Lower leg skin (tissue), 4 donors: ENCODE measurements around the gene PNMA8B. TPM values are rescaled to one million over a fixed set of nuclear protein-coding genes. Genes with fewer than 3 reads are reported as not detected.
"Not testable (repeated sequence)": the region's sequence is repeated elsewhere in the genome, so short reads cannot be mapped to it uniquely, and the experiment has no call there.

Source experiments
- DNase-seq, 2 donors: peaks; one replicate each; pipeline ENCODE4 v3.0.0-alpha.2; 2019; ENCODE audit warnings: low spot score in 2 of 2
- H3K4me3 ChIP-seq: fragments of 200-600 bp; sonication (generic); 2 replicates; pipeline ENCODE4 v1.5.1; 2017; ENCODE audit warnings: mild to moderate bottlenecking, low read depth; ENCODE audit not compliant: poor library complexity, severe bottlenecking
- CTCF ChIP-seq, 3 donors: fragments of 450-650 bp; IDR thresholded peaks; one replicate each; pipeline ENCODE4 v1.5.1; 2016; ENCODE audit warnings: antibody characterized with exemption in 3 of 3, mild to moderate bottlenecking in 3 of 3, moderate library complexity in 2 of 3
- POLR2A ChIP-seq, 2 donors: fragments of 450-650 bp; IDR thresholded peaks; one replicate each; pipeline ENCODE4 v1.6.1; 2016 to 2017; ENCODE audit warnings: antibody characterized with exemption in 2 of 2, mild to moderate bottlenecking in 1 of 2, moderate library complexity in 1 of 2
- WGBS, 2 donors: methylation state at CpG; one replicate each; pipeline ENCODE4 v1.1.5; 2018; 5-methylcytosine and 5-hydroxymethylcytosine counted together
- intact Hi-C: fragments of 100-400 bp; cut with DNase I; formaldehyde crosslinking; loops from one replicate; pipeline ENCODE4 v1.15.0; 2023; ENCODE audit warnings: low total_unique reads
- total RNA-seq, 4 donors: library from RNA; depleted of rRNA; stranded (reverse); fragments of >200 nt; gene quantifications; one replicate each; pipeline ENCODE4 v1.1.0, GENCODE V29; 2016

The PNMA8B gene
- total RNA-seq, 4 donors from 2014 or later, result 2.0 to 5.8 (median 2.8) TPM

GRCh38 chr19:46524308-46524707 lies 28.6 kb upstream of the PNMA8B start:
- WGBS, 2 donors, result 95 to 98% methylated on average over 2 of the region's 2 CpGs
- intact Hi-C loops, result no loop called here
- DNase-seq, result no peak
- H3K4me3 ChIP-seq, result no peak overlapping the region
- TF ChIP-seq POLR2A (IDR thresholded peaks at IDR 0.05) (no peak), CTCF (IDR thresholded peaks at IDR 0.05) (no peak)

GRCh38 chr19:46522988-46523387 lies 27.3 kb upstream of the PNMA8B start:
- H3K4me3 ChIP-seq, intact Hi-C loops, DNase-seq: not testable (repeated sequence)
- WGBS, 2 donors, result 70 to 72% methylated on average over 4 of the region's 4 CpGs

GRCh38 chr19:46521241-46521868 lies 25.7 kb upstream of the PNMA8B start:
- WGBS, 2 donors, result 74 to 83% methylated on average over 14 of the region's 14 CpGs
- DNase-seq, result no peak
- TF ChIP-seq POLR2A (IDR thresholded peaks at IDR 0.05) (no peak), CTCF (IDR thresholded peaks at IDR 0.05) (no peak)
- no peak overlapping the region for H3K4me3 ChIP-seq
- intact Hi-C loops, result no loop called here

- no peak overlapping the region for H3K4me3 ChIP-seq
- intact Hi-C loops, result no loop called here
- 90 to 94% methylated on average over 6 of the region's 6 CpGs for WGBS, 2 donors
- TF ChIP-seq POLR2A (IDR thresholded peaks at IDR 0.05) (no peak), CTCF (IDR thresholded peaks at IDR 0.05) (no peak)
- DNase-seq, result no peak
Measured at GRCh38 chr19:46520616-46521015, 24.9 kb upstream of the PNMA8B start.

- WGBS, 2 donors, result 90 to 94% methylated on average over 6 of the region's 6 CpGs
- intact Hi-C loops, result no loop called here
- DNase-seq, result no peak
- no peak overlapping the region for H3K4me3 ChIP-seq
- no peak for TF ChIP-seq POLR2A (IDR thresholded peaks at IDR 0.05)
- no peak for TF ChIP-seq CTCF (IDR thresholded peaks at IDR 0.05)
Measured at GRCh38 chr19:46517471-46517870, 21.8 kb upstream of the PNMA8B start.

GRCh38 chr19:46515879-46516350 lies 20.2 kb upstream of the PNMA8B start:
- intact Hi-C loops, result no loop called here
- H3K4me3 ChIP-seq, result no peak overlapping the region
- DNase-seq, result no peak
- TF ChIP-seq POLR2A (IDR thresholded peaks at IDR 0.05) (no peak), CTCF (IDR thresholded peaks at IDR 0.05) (no peak)
- WGBS, 2 donors, result 17 to 19% methylated on average over 6 of the region's 6 CpGs
